GM18502 (cell line): ENCODE data around the gene ZNF217.
A peak's percentile ranks its signal among the peaks of the same experiment; 100 is the strongest.
"Not testable (repeated sequence)": the region's sequence is repeated elsewhere in the genome, so short reads cannot be mapped to it uniquely, and the experiment has no call there.

Source experiments
- ATAC-seq: cut with Tn5 transposase; IDR thresholded peaks from one replicate; pipeline ENCODE4 v1.9.1; 2021; ENCODE audit warnings: mild to moderate bottlenecking; ENCODE audit not compliant: unreplicated experiment, poor library complexity

The ZNF217 gene

GRCh38 chr20:53622247-53623133 is 28.9 kb upstream of the ZNF217 start:
- peak; percentile 31 for ATAC-seq

DNA sequence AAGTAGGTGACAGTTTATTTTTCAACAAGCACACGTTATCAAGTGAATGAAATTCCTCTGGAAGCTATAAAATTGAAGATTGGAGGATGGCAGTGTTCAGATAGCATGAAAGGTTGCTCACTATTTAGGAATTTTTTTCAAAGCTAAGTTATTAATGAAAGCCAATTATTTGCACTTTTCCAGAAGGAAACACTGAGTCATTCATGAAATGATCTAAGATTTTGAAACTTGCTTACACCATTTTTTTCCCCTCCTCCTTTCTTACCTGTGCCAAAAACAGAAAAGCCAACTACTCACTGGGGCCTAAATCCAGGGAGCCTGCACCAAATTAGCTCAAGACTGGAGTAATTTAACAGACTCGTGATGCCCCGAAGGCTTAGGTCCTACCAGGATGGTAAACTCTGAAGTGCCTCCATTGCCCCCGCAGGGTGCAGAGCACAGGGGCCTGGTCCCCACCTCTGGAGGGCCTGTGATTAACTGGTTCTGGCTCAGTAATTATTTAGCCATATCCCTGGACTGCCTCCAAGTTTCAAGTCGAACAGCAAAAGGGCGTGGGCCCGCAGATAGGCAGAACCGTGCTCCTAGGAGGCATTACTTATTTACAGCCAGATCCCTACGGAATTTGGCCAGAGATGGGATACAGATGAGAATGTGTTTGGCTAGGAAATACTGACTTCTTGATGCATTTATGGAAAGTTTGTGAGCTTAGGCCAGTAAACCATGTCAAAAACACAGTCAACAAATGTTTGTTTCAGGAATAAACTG is 28.0 kb upstream of the ZNF217 start:
- ATAC-seq = peak; percentile 44

DNA sequence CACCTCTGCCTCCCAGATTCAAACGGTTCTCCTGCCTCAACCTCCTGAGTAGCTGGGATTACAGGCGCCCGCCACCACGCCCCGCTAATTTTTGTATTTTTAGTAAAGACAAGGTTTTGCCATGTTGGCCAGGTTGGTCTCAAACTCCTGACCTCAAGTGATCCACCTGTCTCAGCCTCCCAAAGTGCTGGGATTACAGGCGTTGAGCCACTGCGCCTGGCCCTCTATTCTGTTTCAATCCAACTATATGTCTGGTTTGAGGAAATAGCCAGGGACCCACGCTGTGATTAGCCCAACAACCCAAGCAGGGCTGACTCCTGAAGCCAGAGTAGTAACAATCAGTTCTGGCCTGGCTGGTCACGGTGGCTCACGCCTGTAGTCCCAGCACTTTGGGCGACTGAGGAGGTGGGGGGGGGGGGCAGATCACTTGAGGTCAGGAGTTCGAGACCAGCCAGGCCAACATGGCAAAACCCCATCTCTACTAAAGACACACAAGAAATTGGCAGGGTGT is 24.9 kb upstream of the ZNF217 start:
- ATAC-seq = not testable (repeated sequence)

- ATAC-seq = no peak
These were observed 24.3 kb upstream of the ZNF217 start for GRCh38 chr20:53617791-53618489.

GRCh38 chr20:53616489-53616888 is 22.9 kb upstream of the ZNF217 start:
- ATAC-seq = not testable (repeated sequence)

- no peak for ATAC-seq
These were observed 20.1 kb upstream of the ZNF217 start for GRCh38 chr20:53613748-53614147.

DNA sequence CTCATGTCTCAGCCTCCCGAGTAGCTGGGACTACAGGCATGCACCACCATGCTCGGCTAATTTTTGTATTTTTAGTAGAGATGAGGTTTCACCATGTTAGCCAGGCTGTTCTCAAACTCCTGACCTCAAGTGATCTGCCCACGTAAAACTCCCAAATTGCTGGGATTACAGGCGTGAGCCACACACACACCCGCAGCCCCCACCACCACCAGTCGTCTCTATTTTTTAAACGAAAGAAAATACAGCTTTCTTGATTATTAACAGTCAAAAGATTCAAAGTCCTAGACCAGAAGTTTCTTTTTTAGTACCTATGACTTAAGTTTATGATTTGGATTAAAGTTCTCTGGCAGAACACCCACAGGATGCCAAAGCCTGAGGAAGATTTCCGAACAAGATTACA is 18.6 kb upstream of the ZNF217 start:
- ATAC-seq = not testable (repeated sequence)

DNA sequence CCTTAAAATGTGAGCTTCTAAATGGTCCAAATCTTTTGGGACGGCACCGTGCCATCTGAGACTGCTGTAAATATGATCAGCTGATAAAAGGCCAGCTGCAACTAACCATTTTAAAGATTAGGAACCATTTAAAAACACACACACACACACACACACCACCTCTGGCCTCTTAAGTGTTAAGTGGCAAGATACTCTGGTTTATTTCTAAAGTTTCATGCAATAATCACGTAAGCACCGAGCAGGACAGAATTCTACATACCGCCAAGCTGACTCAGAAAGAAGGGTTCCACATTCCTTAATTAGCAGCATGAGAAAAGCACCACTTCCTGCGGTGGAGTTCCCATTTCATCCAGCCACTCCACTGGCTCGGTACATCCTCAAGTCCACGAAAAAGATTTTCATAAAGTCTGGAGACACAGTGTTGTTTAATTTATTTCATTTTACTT is 17.8 kb upstream of the ZNF217 start:
- ATAC-seq = peak; percentile 53

- ATAC-seq = no peak
These were observed 16.1 kb upstream of the ZNF217 start for GRCh38 chr20:53609491-53610445.

GRCh38 chr20:53608456-53609452 is 15.1 kb upstream of the ZNF217 start:
- ATAC-seq = no peak

- ATAC-seq = no peak
These were observed 14.4 kb upstream of the ZNF217 start for GRCh38 chr20:53608071-53608455.

GRCh38 chr20:53606364-53606985 is 12.8 kb upstream of the ZNF217 start:
- ATAC-seq = no peak

DNA sequence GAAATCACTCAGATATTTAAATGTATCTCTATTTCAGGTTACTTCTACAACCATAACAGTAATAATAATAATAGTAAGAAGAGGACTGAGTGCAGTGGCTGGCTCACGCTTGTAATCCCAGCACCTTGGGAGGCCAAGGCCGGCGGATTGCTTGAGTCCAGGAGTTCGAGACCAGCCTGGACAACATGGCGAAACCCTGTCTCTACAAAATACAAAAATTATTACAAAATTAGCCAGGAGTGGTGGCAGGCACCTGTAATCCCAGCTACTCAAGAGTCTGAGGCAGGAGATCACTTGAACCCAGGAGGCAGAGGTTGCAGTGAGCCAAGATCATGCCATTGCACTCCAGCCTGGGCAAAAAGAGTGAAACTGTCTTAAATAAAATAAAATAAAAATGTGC is 11.8 kb upstream of the ZNF217 start:
- not testable (repeated sequence) for ATAC-seq

DNA sequence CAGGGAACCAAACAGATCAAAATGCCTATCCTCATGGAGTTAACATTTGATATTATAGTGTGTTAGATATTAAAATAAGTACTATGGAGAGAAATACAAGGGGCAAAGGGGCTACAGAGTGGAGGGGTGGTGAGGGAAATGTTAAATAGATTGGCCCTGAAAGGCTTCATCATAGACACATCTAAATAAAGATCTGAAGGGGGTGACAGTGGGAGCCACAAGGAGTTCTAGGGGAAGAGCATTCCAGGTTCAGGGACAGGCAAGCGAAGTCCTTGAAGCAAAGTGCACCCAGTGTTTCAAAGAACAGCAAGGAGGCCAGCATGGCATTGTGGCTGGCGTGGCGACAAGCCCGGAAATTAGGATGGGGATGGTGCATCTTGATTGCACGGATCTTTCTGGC is 11.2 kb upstream of the ZNF217 start:
- not testable (repeated sequence) for ATAC-seq

- no peak for ATAC-seq
These were observed 9.0 kb upstream of the ZNF217 start for GRCh38 chr20:53602661-53603060.

DNA sequence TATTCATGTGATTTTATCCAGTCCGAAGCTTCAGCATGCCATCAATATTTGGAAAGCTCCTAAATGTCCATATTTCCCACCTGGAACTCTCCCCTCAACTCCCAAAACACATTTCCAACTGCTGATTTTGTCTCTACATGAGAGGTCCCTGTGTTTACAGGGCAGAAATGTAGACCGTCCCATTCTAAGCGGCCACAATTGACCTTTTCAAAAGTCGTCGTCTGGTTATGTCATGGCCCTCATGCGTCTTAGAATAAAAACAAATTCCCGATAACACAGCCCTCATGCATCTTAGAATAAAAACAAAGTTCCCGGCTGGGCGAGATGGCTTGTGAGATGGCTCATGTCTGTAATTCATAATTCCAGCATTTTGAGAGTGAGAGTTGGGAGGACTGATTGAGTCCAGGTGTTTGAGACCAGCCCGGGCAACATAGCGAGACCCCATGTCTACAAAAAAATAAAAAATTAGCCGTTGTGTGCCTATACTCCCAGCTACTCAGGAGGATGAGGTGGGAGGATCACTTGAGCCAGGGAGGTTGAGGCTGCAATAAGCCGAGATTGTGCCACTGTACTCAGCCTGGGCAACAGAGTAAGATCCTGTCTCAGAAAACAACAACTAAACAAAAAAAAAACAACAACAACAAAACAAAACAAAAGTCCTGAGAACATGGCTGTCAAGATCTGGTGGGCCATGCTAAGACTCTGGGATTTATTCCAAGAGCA is 6.4 kb upstream of the ZNF217 start:
- ATAC-seq = no peak

GRCh38 chr20:53599378-53599777 is 5.7 kb upstream of the ZNF217 start:
- no peak for ATAC-seq
